Stimulated activated CD4-positive, alpha-beta T cell treated with anti-CD3 and anti-CD28 coated beads, Interleukin-12 subunit alpha, Interleukin-12 subunit beta, amount 100 ng/mL, for 48 hours (primary cell): ENCODE measurements around the gene TMEM119.

ENCODE experiments used
- DNase-seq, 3 donors: peaks; one replicate each; pipeline ENCODE4 v3.0.0-alpha.2; 2020; ENCODE audit warnings: low read depth in 2 of 3, low spot score in 1 of 3

The TMEM119 gene

GRCh38 chr12:108616941-108617858, 19.3 kb upstream of the TMEM119 start:
- peak; percentile 67 to 80 (median 80) for DNase-seq

DNA sequence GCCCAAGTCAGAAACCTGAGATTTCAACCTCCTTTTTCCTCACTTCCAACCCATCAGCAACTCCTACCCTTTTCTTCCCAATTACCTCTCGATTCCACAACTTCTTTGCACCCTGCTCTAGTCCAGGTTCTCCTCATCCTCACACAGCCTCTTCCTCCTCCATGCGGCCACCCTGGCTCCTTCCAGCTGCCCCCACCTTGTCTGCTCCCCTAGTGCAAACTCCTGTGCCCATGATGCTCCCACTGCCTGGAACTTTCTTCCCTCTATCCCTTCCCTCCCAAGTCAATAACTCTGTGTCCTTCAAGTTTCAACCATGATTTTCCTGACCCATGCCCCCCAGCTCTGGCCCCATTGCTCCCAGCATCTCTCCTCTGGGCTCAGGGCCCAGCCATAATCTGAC, 18.5 kb upstream of the TMEM119 start:
- DNase-seq, result no peak

- no peak for DNase-seq
Measured at GRCh38 chr12:108615918-108616317, 18.0 kb upstream of the TMEM119 start.

DNA sequence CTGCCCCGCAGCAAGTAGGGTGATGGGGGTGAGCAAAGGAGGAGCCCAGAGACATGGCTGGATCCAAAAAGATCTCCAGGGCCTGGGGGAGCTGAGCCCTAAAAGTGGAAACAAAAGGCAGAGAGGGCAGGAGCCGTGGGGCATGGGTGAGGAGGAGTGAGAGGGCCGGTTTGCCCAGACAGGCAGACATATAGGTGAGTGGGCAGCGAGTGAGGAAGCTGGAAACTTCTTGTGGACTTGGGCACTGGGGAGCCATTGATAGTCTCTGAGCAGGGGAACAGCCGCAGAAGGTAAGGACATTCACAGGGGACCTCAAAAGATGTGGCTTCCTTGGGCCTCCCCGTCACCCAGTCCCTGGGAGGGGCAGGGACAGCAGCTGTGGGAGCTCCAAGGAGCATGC, 16.8 kb upstream of the TMEM119 start:
- DNase-seq, result no peak

GRCh38 chr12:108614041-108614440, 16.2 kb upstream of the TMEM119 start:
- no peak for DNase-seq

DNA sequence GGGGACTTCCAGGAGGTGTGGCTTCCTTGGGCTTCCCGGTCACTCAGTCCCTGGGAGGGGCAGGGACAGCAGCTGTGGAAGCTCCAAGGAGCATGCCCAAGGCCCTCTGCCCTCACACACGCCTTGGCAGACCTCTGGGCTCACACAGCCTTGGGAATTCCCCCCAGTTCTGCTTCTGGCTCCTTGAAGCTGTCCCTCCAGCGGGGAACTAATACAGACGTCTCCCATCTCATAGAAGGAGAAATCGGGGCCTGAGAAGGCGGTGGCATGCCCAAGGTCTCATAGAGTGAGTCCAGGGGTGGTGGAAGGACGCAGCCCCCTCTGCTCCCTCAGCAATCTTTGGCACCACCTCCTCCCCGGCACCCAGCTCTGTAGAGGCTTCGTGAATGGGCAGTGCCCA, 15.7 kb upstream of the TMEM119 start:
- DNase-seq, result no peak

DNA sequence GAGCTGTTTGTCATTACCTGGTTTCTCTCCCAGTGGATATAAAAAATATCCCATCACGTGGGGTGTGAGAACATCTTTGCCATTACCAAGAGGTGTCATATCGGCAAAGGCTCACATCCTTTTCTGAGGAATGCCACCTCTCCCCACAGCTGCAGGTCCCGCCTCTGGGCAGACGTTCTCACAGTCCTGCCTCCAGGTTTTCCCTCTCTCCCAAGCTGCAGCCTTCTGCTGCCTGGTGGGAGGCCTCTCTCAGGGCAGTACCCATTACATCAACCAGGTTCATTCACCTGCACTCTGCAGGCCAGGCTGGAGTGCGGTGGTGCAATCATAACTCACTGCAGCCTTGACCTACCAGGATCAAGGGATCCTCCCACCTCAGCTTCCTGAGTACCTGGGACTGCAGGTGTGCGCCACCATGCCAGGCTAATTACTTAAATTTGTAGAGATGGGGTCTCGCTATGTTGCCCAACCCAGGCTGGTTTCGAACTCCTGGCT, 15.0 kb upstream of the TMEM119 start:
- no peak for DNase-seq

GRCh38 chr12:108611884-108612415, 14.1 kb upstream of the TMEM119 start:
- DNase-seq, result peak in 1 of 3 donors; percentile 51

DNA sequence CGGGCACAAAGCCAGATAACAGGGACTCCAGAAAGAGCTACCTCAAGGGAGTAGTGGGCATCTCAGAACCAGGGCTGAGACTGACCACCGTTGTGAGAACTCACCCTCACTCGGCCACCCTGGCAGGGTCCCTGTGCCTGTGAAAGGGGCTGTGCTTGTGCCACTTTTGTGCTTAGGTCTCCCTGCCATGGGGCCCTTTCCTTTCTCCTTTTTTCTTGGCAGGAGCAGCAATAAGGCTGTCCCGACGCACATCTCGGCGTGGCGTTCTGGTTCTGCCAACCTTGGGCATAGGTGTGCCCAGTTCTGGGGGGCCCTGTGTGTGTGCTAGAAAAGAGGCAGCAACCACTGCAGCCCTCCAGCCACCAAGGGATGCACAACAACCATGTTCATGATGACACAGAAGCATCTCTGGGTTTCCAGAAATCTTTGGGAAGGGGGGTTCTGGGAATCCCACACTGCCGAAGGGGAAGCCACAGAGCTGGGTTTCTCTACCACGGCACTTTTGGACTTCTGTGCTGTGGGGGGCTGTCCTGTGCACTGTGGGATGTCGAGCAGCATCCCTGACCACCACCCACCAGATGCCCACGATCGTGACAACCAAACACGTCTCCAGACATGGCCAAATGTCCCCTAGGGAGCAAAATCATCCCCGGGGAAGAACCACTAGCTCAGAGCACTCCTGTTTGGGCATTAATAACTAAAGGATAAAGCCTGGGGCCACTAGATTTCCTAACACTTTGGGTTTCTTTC, 13.1 kb upstream of the TMEM119 start:
- DNase-seq, result no peak

DNA sequence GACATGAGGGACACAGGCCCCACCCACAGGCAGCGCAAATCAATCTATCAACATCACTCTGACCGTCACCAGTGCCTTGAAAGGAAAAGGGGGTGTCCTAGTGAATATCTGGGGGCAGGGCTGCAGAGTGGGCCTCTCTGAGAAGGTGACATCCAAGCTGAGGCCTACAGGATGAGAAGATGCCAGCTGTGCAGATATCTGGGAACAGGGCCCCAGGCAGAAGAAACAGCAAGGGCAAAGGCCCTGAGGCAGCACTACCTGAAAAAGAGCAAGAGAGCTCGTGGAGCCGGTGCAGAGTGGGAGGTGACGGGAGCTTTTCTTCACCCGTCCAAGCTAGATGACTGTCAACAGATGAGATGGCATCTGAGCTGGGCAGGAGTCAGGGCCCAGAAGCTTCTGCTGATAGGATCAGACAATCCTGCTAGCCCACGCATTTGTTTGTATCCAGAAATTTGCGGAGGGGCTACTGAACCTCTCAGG, 12.5 kb upstream of the TMEM119 start:
- no peak for DNase-seq

GRCh38 chr12:108609537-108610335, 11.9 kb upstream of the TMEM119 start:
- DNase-seq, result no peak

- no peak for DNase-seq
Measured at GRCh38 chr12:108608616-108609015, 10.7 kb upstream of the TMEM119 start.

GRCh38 chr12:108607981-108608600, 10.2 kb upstream of the TMEM119 start:
- no peak for DNase-seq

DNA sequence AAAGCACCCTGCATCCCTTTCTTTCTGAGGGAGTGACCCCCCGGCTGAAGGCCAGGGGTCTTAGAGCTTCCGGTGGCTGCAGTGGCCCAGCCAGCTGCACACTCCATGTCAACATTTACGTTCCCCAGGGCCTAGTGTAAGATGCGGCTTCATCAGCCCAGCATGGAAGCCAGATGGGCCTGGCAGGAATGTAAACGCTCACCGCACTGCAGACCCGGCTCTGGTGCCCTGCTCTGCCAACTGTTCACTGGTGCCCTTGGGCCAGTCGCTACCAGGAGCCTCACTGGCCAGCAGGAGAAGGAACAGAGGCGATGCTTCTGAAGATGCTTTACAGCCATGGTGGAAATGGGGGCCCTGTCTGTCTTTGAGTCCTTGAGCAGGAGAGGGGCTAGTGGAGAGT, 8.6 kb upstream of the TMEM119 start:
- DNase-seq, result no peak

DNA sequence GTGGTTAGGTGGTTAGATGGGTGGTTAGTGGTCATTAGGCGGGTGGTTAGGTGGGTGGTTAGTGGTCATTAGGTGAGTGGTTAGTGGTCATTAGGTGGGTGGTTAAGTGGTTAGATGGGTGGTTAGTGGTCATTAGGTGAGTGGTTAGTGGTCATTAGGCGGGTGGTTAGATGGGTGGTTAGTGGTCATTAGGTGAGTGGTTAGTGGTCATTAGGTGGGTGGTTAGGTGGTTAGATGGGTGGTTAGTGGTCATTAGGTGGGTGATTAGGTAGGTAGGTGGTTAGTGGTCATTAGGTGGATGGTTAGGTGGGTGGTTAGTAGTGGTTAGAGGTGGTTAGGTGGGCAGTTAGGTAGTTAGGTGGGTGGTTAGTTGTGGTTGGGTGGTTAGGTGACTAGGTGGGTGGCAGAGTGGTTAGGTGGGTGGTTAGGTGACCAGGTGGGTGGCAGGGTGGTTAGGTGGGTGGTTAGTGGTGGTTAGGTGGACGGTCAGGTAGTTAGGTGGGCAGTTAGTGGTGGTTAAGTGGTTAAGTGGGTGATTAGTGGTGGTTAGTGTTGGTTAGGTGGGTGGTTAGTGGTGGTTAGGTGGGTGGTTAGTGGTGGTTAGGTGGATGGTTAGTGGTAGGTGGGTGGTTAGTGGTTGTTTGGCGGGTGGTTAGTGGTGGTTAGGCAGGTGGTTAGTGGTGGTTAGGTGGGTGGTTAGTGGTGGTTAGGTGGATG, 8.0 kb upstream of the TMEM119 start:
- DNase-seq, result no peak

DNA sequence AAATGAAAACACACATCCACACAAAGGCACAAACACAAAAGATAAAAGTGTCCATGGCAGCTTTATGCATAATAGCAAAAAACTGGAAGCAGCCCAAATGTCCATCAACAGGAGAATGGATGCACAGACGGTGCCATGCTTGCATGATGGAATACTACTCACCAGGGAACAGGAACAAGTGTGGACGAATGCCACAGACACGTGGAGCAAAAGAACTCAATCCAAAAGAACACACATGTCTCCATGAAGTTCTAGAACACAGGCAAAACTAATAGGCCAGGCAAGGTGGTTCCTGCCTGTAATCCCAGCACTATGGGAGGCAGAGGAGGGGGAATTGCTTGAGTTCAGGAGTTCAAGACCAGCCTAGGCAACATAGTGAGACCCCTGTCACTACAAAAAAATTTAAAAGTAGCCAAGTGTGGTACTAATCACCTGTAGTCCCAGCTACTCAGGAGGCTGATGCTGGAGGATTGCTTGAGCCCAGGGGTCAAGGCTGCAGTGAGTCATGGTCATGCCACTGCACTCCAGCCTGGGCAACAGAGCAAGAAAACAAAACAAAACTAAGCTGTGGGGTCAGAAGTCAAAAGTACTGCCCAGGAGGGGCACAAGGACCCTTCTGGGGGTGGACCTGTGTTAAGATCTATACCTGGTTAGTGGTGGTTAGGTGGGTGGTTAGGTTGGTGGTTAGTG, 7.3 kb upstream of the TMEM119 start:
- DNase-seq, result no peak

GRCh38 chr12:108604208-108604941, 6.5 kb upstream of the TMEM119 start:
- DNase-seq, result no peak

DNA sequence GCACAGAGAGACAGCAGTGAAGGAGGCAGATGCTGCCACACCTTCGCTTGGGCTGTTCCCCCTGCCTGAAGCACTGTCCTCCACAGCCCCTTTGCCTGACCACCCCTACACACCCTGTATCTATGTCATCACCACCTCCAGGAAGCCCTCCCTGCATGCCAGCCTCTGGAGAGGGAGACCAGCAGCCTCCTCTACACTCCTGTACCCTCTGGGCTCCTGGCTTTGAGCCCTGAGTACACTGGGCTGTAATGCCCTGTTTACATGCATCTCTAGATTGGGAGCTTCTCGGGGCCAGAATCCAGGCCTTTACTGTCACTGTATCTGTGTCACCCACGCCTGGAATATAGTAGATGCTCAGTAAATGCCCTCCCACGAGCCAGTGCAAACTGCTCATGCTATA, 5.9 kb upstream of the TMEM119 start:
- no peak for DNase-seq
